HEK293 (cell line): ENCODE data around the gene DLK1.

Source experiments
- CTCF ChIA-PET: fragments of 350-600 bp; formaldehyde crosslinking; extraction: SDS; loops from one replicate; lab custom pipeline; 2021; ENCODE audit warnings: antibody characterized with exemption; lab: Yijun Ruan, JAX
- POLR2A ChIA-PET: fragments of 300-600 bp; formaldehyde crosslinking; extraction: SDS; loops from one replicate; lab custom pipeline; 2020; ENCODE audit warnings: antibody characterized with exemption, inconsistent platforms; lab: Yijun Ruan, JAX
- H3K27ac ChIP-seq: fragments of 200-500 bp; sonication (Bioruptor generic); 2 replicates; pipeline ENCODE4 v1.5.1; 2014; ENCODE audit warnings: low read depth, low read length, control low read depth, inconsistent platforms; ENCODE audit errors: extremely low read depth
- H3K36me3 ChIP-seq, 2 experiments: fragments of 200-500 bp in 1 of 2; sonication (Bioruptor generic) in 1 of 2; 1 replicate in 1 of 2; 2 replicates in 1 of 2; pipeline ENCODE4 v1.5.1; 2014 to 2017; ENCODE audit warnings: inconsistent platforms in 2 of 2, low read length in 2 of 2; ENCODE audit not compliant: control insufficient read depth in 2 of 2, insufficient read depth in 1 of 2
- H3K4me1 ChIP-seq: fragments of 200-500 bp; sonication (Bioruptor generic); 2 replicates; pipeline ENCODE4 v1.5.1; 2014; ENCODE audit warnings: mild to moderate bottlenecking, low read length, inconsistent platforms; ENCODE audit not compliant: control insufficient read depth, insufficient read depth
- H3K4me3 ChIP-seq: 2 replicates; pipeline ENCODE4 v1.5.1; 2011; ENCODE audit warnings: low read depth, mild to moderate bottlenecking, control low read depth, low read length, moderate library complexity
- H3K9me3 ChIP-seq: fragments of 200-500 bp; sonication (Bioruptor generic); 2 replicates; pipeline ENCODE4 v1.5.1; 2014; ENCODE audit warnings: low read depth, low read length, inconsistent platforms; ENCODE audit not compliant: control insufficient read depth, insufficient read depth
- BCL11A ChIP-seq: fragments of 450-650 bp; formaldehyde crosslinking; IDR thresholded peaks from 2 replicates; pipeline ENCODE4 v1.5.1; 2016; ENCODE audit warnings: low read depth, missing biosample characterization, missing genetic modification characterization
- EGR2 ChIP-seq: fragments of 450-650 bp; formaldehyde crosslinking; IDR thresholded peaks from 2 replicates; pipeline ENCODE4 v1.5.1; 2016; ENCODE audit warnings: low read depth, missing biosample characterization, missing genetic modification characterization
- GLIS1 ChIP-seq: fragments of 450-650 bp; formaldehyde crosslinking; IDR thresholded peaks from 2 replicates; pipeline ENCODE4 v1.5.1; 2016; ENCODE audit warnings: missing biosample characterization, missing genetic modification characterization
- INSM2 ChIP-seq: fragments of 450-650 bp; formaldehyde crosslinking; IDR thresholded peaks from 2 replicates; pipeline ENCODE4 v1.5.1; 2016; ENCODE audit warnings: missing biosample characterization, missing genetic modification characterization
- KLF10 ChIP-seq: fragments of 450-650 bp; IDR thresholded peaks from 2 replicates; pipeline ENCODE4 v1.5.1; 2018; ENCODE audit warnings: missing biosample characterization, mild to moderate bottlenecking, missing genetic modification characterization
- KLF16 ChIP-seq: fragments of 450-650 bp; formaldehyde crosslinking; IDR thresholded peaks from 2 replicates; pipeline ENCODE4 v1.5.1; 2017; ENCODE audit warnings: missing biosample characterization, missing genetic modification characterization
- OVOL3 ChIP-seq: fragments of 450-650 bp; formaldehyde crosslinking; IDR thresholded peaks from 2 replicates; pipeline ENCODE4 v1.5.1; 2016; ENCODE audit warnings: missing biosample characterization, missing genetic modification characterization
- REPIN1 ChIP-seq: fragments of 450-650 bp; formaldehyde crosslinking; IDR thresholded peaks from 2 replicates; pipeline ENCODE4 v1.5.1; 2017; ENCODE audit warnings: missing biosample characterization, missing genetic modification characterization, low read depth
- SCRT1 ChIP-seq: fragments of 450-650 bp; formaldehyde crosslinking; IDR thresholded peaks from 2 replicates; pipeline ENCODE4 v1.5.1; 2016; ENCODE audit warnings: missing biosample characterization, missing genetic modification characterization, borderline replicate concordance
- SP3 ChIP-seq: fragments of 450-650 bp; formaldehyde crosslinking; IDR thresholded peaks from 2 replicates; pipeline ENCODE4 v1.5.1; 2016; ENCODE audit warnings: missing biosample characterization, missing genetic modification characterization
- ZNF121 ChIP-seq: fragments of 450-650 bp; formaldehyde crosslinking; IDR thresholded peaks from 2 replicates; pipeline ENCODE4 v1.5.1; 2016; ENCODE audit warnings: missing biosample characterization, missing genetic modification characterization
- ZNF140 ChIP-seq: fragments of 450-650 bp; formaldehyde crosslinking; IDR thresholded peaks from 2 replicates; pipeline ENCODE4 v1.5.1; 2016; ENCODE audit warnings: missing biosample characterization, missing genetic modification characterization
- ZNF146 ChIP-seq: fragments of 450-650 bp; formaldehyde crosslinking; IDR thresholded peaks from 2 replicates; pipeline ENCODE4 v1.5.1; 2016; ENCODE audit warnings: missing biosample characterization, missing genetic modification characterization
- ZNF211 ChIP-seq: fragments of 450-650 bp; formaldehyde crosslinking; IDR thresholded peaks from 2 replicates; pipeline ENCODE4 v1.5.1; 2016; ENCODE audit warnings: low read depth, missing biosample characterization, missing genetic modification characterization
- ZNF473 ChIP-seq: fragments of 450-650 bp; formaldehyde crosslinking; IDR thresholded peaks from 2 replicates; pipeline ENCODE4 v1.5.1; 2017; ENCODE audit warnings: missing biosample characterization, missing genetic modification characterization
- ZNF530 ChIP-seq: fragments of 450-650 bp; formaldehyde crosslinking; IDR thresholded peaks from 2 replicates; pipeline ENCODE4 v1.5.1; 2016; ENCODE audit warnings: low read depth, missing biosample characterization, missing genetic modification characterization
- ZNF561 ChIP-seq: fragments of 450-650 bp; IDR thresholded peaks from 2 replicates; pipeline ENCODE4 v1.5.1; 2018; ENCODE audit warnings: missing biosample characterization, missing genetic modification characterization, borderline replicate concordance
- ZNF571 ChIP-seq: fragments of 450-650 bp; formaldehyde crosslinking; IDR thresholded peaks from 2 replicates; pipeline ENCODE4 v1.5.0; 2017; ENCODE audit warnings: missing biosample characterization, missing genetic modification characterization
- ZNF701 ChIP-seq: fragments of 450-650 bp; formaldehyde crosslinking; IDR thresholded peaks from 2 replicates; pipeline ENCODE4 v1.5.1; 2016; ENCODE audit warnings: missing biosample characterization, missing genetic modification characterization
- ZNF768 ChIP-seq: fragments of 450-650 bp; formaldehyde crosslinking; IDR thresholded peaks from 2 replicates; pipeline ENCODE4 v1.5.1; 2018; ENCODE audit warnings: missing biosample characterization, mild to moderate bottlenecking, missing genetic modification characterization
- ZNF776 ChIP-seq: fragments of 450-650 bp; formaldehyde crosslinking; IDR thresholded peaks from 2 replicates; pipeline ENCODE4 v1.5.0; 2017; ENCODE audit warnings: missing biosample characterization, missing genetic modification characterization, borderline replicate concordance
- TF ChIP-seq, protein P1 (sequence below): fragments of 450-650 bp; formaldehyde crosslinking; IDR thresholded peaks from 2 replicates; pipeline ENCODE4 v1.5.1; 2016; ENCODE audit warnings: missing biosample characterization, missing genetic modification characterization
- TF ChIP-seq, protein P2 (sequence below): fragments of 450-650 bp; formaldehyde crosslinking; conservative IDR thresholded peaks from 2 replicates; pipeline ENCODE4 v1.5.1; 2016; ENCODE audit warnings: low read depth, missing biosample characterization, missing genetic modification characterization
- TF ChIP-seq, protein P3 (sequence below): fragments of 450-650 bp; formaldehyde crosslinking; IDR thresholded peaks from 2 replicates; pipeline ENCODE4 v1.5.1; 2016; ENCODE audit warnings: missing biosample characterization, missing genetic modification characterization

The DLK1 gene

GRCh38 chr14:100738704-100739131, 12.0 kb downstream of the DLK1 start:
- TF ChIP-seq KLF10 (tag by site-specific recombination) (no peak), OVOL3 (tag by site-specific recombination) (no peak), ZNF146 (tag by site-specific recombination) (no peak), SCRT1 (tag by site-specific recombination) (no peak), BCL11A (tag by site-specific recombination) (no peak), ZNF121 (no peak), GLIS1 (no peak)
- TF ChIP-seq, protein P1, sequence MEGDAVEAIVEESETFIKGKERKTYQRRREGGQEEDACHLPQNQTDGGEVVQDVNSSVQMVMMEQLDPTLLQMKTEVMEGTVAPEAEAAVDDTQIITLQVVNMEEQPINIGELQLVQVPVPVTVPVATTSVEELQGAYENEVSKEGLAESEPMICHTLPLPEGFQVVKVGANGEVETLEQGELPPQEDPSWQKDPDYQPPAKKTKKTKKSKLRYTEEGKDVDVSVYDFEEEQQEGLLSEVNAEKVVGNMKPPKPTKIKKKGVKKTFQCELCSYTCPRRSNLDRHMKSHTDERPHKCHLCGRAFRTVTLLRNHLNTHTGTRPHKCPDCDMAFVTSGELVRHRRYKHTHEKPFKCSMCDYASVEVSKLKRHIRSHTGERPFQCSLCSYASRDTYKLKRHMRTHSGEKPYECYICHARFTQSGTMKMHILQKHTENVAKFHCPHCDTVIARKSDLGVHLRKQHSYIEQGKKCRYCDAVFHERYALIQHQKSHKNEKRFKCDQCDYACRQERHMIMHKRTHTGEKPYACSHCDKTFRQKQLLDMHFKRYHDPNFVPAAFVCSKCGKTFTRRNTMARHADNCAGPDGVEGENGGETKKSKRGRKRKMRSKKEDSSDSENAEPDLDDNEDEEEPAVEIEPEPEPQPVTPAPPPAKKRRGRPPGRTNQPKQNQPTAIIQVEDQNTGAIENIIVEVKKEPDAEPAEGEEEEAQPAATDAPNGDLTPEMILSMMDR (tag by site-specific recombination): no peak
- TF ChIP-seq, protein P2, sequence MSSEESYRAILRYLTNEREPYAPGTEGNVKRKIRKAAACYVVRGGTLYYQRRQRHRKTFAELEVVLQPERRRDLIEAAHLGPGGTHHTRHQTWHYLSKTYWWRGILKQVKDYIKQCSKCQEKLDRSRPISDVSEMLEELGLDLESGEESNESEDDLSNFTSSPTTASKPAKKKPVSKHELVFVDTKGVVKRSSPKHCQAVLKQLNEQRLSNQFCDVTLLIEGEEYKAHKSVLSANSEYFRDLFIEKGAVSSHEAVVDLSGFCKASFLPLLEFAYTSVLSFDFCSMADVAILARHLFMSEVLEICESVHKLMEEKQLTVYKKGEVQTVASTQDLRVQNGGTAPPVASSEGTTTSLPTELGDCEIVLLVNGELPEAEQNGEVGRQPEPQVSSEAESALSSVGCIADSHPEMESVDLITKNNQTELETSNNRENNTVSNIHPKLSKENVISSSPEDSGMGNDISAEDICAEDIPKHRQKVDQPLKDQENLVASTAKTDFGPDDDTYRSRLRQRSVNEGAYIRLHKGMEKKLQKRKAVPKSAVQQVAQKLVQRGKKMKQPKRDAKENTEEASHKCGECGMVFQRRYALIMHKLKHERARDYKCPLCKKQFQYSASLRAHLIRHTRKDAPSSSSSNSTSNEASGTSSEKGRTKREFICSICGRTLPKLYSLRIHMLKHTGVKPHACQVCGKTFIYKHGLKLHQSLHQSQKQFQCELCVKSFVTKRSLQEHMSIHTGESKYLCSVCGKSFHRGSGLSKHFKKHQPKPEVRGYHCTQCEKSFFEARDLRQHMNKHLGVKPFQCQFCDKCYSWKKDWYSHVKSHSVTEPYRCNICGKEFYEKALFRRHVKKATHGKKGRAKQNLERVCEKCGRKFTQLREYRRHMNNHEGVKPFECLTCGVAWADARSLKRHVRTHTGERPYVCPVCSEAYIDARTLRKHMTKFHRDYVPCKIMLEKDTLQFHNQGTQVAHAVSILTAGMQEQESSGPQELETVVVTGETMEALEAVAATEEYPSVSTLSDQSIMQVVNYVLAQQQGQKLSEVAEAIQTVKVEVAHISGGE (tag by site-specific recombination): no peak
- no peaks in the 10 kb centered on the region for H3K36me3 ChIP-seq
- H3K27ac ChIP-seq: no peak overlapping the region
- CTCF ChIA-PET: no interaction called here
- H3K4me1 ChIP-seq: no peaks in the 10 kb centered on the region
- H3K9me3 ChIP-seq: no peaks in the 10 kb centered on the region
- POLR2A ChIA-PET: no interaction called here
- H3K4me3 ChIP-seq: no peak overlapping the region

DNA sequence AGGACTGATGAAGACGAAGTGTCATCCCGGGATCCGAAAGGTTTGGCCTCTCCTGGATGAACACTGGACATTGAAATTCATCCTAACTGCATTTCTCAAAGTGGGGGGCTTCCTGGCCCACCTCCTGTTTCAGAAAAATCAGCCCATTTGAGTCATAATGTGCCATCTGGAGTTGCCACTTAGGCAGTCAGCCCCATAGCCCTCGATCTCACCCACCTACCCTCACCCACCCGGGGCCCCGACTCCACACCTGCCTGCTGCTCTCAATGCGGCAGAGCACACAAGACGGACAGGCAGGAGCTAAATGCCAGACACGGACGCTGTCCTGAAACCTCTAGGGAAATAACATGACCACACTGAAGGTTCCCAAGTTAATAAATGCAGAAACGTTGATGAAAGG, 12.6 kb downstream of the DLK1 start:
- Histone ChIP-seq H3K27ac (no peak overlapping the region), H3K4me1 (no peaks in the 10 kb centered on the region), H3K9me3 (no peaks in the 10 kb centered on the region), H3K36me3 (no peaks in the 10 kb centered on the region), H3K4me3 (no peak overlapping the region)
- TF ChIP-seq, protein P3, sequence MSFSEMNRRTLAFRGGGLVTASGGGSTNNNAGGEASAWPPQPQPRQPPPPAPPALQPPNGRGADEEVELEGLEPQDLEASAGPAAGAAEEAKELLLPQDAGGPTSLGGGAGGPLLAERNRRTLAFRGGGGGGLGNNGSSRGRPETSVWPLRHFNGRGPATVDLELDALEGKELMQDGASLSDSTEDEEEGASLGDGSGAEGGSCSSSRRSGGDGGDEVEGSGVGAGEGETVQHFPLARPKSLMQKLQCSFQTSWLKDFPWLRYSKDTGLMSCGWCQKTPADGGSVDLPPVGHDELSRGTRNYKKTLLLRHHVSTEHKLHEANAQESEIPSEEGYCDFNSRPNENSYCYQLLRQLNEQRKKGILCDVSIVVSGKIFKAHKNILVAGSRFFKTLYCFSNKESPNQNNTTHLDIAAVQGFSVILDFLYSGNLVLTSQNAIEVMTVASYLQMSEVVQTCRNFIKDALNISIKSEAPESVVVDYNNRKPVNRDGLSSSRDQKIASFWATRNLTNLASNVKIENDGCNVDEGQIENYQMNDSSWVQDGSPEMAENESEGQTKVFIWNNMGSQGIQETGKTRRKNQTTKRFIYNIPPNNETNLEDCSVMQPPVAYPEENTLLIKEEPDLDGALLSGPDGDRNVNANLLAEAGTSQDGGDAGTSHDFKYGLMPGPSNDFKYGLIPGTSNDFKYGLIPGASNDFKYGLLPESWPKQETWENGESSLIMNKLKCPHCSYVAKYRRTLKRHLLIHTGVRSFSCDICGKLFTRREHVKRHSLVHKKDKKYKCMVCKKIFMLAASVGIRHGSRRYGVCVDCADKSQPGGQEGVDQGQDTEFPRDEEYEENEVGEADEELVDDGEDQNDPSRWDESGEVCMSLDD (tag by site-specific recombination): no peak
- ChIA-PET POLR2A (no interaction called here), CTCF (no interaction called here)

DNA sequence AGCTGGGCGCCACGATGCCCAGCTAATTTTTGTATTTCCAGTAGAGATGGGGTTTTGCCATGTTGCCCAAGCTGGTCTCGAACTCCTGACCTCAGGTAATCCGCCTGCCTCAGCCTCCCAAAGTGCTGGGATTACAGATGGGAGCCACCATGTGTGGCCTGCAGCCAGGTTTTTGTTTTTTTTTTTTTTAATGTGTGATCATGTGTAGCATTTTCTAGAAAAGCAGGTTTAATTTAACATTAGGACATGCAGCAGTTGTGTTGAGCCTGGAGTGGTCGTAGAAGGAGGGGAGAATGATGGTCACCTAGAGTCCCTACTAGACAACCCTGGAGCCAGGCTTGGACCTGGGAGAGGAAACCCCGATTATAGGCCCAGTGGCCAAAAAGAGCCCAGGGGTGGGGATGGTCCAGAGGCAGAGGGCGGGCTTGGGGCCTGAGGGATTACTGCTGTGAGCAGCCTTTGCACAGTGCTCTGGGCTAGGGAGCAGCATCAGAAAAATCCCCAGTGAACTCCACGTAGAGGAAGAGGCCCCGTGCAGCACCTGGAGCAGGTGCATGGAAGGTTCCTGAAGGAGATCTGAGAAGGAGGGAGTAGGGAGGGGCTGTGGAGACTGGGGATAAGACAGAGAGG, 13.6 kb downstream of the DLK1 start:
- Histone ChIP-seq H3K4me1 (no peaks in the 10 kb centered on the region), H3K27ac (no peak overlapping the region), H3K4me3 (no peak overlapping the region), H3K36me3 (no peaks in the 10 kb centered on the region), H3K9me3 (no peaks in the 10 kb centered on the region)
- ChIA-PET POLR2A (no interaction called here), CTCF (no interaction called here)
- TF ChIP-seq REPIN1 (tag by site-specific recombination): no peak
- no peak for TF ChIP-seq ZNF473
- TF ChIP-seq KLF16: no peak
- TF ChIP-seq ZNF211 (tag by site-specific recombination): no peak
- TF ChIP-seq INSM2 (tag by site-specific recombination): no peak
- no peak for TF ChIP-seq ZNF140
- TF ChIP-seq EGR2 (tag by site-specific recombination): no peak
- TF ChIP-seq ZNF530 (tag by site-specific recombination): no peak
- no peak for TF ChIP-seq ZNF571 (tag by site-specific recombination)
- no peak for TF ChIP-seq ZNF701 (tag by site-specific recombination)
- TF ChIP-seq ZNF561: no peak
- no peak for TF ChIP-seq ZNF768 (tag by site-specific recombination)
- TF ChIP-seq SP3 (tag by site-specific recombination): no peak
- TF ChIP-seq ZNF776 (tag by site-specific recombination): no peak
